ENCODE data around the gene CRYBB2.
"Not testable (repeated sequence)": the region's sequence is repeated elsewhere in the genome, so short reads cannot be mapped to it uniquely, and the experiment has no call there.

CRYBB2 gene, protein sequence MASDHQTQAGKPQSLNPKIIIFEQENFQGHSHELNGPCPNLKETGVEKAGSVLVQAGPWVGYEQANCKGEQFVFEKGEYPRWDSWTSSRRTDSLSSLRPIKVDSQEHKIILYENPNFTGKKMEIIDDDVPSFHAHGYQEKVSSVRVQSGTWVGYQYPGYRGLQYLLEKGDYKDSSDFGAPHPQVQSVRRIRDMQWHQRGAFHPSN

DNA sequence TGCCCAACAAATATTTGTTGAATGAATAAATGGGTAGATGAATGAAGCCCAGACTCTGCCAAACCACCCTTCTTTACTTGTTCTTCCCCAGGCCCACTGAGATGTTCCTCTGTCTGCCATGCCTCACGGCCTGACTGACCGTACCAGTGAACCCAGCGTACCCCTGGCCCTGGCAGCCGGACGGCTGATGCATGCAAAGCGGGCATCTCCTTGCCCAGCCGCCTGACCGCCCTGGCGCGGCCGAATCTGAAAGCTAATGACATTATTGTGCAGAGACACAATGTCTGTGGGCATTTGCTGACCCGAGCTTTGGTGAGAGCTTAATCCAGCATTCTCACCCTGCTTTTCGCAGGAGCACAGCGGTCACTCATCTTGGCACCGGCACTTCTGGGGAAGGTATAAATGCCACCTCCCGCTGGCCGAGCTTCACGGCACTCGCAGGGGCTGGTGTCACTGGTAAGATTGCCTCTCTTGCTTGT is at the start of gene CRYBB2:
CRYBB2 (plus strand) TSS at position 429 of the 479 bp plus-strand sequence. CDS start 1,791 bp downstream, outside the sequence.
- no peak for DNase-seq

DNA sequence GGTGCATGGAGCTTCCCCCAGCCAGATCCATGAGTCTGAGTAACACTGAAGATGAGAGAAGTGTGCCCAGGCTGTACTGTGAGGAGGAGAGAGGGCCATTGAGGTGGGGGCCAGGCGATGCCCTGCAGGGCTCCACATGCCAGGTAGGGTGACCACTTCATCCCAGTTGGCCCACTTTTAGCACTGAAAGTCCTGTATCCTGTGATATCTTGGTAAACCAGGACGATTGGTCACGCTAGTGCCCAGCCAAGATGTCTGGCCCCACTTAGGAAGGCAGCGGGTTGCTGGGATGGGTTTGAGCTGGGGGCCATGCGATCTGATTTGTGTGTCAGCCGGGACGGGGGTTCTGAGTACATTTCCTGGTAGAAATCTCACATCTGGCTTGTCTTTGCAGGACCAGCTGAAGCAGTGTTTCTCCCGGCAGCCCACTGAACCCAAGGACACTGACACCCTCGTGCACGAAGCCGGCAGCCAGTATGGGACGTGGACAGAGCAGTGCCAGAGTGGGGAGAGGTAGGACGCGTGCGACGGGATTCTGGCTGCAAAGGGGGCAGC is 48.9 kb upstream of the CRYBB2 start:
- DNase-seq, result no peak

DNA sequence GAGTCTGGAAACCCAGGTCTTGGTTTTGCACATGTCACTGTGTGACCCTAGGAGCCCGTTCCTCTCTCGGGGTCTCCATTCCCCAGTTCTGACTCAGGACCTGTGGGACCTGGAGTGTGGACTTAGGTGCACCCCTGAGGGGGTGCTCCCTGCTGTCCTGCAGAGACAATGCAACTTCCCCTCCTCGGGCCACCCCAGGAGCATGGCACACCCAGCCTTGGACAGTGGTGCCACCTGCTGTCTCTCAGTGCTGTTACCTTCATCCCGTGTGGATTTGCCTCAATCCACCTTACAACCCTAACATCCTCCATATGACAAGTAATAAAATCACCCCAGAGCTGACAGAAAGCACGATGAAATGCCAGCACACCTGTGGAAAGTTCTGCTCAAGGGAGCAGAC is 47.3 kb upstream of the CRYBB2 start:
- peak; percentile 6 to 10 for DNase-seq

DNA sequence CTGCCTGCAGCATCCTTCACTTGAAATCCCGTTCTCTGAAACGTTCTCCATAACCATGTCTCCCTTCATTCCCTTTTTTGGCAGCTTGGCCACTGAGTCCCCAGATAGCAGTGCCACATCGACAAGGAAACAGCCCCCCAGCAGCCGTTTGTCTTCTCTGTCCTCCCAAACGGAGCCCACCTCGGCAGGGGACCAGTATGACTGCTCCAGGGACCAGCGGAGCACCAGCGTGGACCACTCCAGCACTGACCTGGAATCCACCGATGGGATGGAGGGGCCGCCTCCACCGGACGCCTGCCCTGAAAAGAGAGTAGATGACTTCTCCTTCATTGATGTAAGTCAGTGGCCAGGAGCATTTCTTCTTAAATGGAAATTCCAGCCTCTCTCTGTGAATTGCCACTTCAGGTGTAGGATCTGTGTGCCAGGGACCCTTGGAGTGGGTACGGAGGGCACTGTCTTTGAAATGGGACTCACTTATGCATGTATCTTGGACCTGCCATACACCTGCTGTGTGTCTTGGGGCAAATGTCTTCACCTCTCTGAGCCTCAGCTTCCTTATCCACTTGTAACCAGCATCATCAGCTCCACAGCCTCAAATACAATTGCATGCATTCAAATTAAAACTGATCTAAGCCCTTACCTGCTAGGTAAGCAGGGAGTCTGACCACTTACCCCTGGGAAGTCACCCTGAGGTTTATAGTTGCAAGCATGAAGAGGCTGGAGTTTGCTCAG is 45.1 kb upstream of the CRYBB2 start:
- no peak for DNase-seq

DNA sequence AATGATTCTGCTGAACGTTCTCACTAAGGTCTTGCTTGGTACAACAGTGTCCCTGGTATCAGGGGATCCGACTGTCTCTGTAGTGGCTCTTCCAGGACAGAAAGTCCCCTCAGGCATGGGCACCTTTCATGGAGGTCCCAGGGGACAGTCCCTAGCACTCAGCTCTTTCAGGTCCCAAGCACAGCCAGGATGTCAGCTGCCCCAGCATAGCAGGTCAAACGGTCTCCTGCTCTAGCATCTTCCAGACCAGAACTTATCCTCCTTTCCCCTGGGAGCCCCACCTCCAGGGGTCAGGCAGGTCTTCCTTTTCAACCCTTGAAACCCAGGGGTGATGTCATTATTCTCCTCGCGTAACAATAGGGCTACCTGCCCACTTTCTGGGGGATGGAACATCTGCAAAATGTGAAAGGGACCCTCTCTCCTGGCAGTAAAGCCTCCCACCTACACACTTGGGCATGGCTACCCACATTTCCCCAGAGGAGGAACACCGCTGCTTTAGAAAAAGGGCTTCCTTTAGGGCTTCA is 44.5 kb upstream of the CRYBB2 start:
- no peak for DNase-seq

DNA sequence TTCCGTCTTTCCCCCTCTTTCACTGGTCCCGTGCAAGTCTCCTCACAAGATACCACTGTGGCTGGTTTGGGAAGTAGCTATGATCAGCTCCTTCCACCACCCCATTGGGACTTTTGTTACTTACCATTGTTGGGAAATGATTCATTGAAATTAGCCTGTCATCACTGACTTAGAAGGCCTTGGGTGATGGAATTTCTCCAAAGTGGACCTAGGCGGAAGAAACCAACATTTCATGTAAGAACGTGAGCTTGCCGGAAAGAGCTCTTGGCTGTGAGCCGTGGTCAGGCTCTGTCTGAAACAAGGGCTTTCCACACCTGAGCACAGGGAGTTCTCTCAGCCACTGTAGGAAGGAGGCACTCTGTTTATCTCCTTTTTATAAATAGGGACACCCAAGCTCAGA is 43.3 kb upstream of the CRYBB2 start:
- no peak for DNase-seq

DNA sequence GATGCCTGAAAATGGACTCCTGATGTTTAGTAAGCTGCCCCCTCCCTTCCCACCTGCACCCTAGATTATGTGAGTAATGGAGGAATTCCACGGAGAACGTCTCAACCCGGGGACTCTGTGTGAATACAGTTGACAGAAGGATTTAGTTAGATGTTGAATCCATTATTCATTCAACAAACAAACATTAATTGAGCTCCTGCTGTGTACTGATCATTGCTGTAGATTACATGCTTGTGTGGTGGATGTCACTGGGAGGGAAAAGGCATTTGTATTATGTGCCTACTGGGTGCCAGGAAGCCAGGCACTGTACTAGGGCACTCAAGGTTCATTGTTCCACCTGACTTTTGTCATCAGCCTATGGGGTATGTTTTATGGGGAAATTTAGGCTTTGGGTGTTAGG is 42.6 kb upstream of the CRYBB2 start:
- no peak for DNase-seq

DNA sequence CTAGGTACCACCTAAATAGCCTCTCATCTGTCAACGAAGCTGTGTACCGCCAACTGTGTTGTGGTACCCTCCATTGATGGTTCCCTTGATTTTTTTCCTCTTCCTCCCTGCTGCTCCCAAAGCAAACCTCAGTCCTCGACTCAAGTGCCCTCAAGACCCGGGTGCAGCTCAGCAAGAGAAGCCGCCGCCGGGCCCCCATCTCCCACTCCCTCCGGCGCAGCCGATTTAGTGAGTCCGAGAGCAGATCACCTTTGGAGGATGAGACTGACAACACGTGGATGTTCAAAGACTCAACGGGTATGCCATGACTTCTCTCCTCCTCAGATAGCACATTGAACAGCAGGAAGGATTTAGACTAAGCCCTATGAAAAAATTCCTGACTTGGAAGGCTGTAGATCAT is 42.2 kb upstream of the CRYBB2 start:
- no peak for DNase-seq

DNA sequence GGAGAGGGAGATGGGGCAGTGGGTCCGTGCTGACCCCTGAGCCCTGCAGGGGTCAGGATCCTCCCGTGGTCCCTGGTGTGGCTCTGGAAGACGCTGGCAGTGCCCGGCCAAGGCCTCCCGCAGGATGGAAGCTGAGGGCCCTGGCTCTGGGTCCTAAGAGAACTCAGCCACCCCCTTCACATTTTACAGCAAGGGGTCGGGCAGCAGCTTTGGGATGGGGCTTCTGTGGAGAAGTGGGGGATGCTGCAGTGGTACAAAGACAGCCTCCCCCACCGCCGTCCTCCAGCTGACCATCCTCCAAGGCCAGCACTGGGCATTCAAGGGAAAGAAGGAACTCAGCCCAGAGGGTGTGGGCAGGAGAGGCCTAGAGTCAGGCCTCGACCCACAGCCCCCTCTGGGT is 41.5 kb upstream of the CRYBB2 start:
- no peak for DNase-seq

DNA sequence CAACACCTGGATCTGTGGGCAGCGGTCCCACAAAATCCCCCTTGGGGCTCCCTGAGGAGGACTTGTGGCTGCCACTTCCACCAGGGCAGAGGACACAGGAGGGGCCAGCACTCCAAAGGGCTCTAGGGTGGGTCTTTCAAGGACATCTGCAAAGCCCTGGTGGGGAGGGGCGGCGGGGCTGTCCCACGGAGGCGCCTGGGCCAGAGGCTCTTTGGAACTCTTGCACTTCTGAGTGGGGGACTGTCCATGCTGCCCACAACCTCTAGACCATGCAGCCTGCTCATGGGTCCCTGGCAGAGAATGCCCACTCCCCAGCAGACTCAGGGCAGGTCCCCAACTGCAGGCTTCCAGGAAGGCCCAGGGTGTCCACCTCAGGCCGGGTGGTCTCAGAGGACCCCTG is 41.1 kb upstream of the CRYBB2 start:
- peak in 1 of 2 experiments; percentile 4 for DNase-seq

DNA sequence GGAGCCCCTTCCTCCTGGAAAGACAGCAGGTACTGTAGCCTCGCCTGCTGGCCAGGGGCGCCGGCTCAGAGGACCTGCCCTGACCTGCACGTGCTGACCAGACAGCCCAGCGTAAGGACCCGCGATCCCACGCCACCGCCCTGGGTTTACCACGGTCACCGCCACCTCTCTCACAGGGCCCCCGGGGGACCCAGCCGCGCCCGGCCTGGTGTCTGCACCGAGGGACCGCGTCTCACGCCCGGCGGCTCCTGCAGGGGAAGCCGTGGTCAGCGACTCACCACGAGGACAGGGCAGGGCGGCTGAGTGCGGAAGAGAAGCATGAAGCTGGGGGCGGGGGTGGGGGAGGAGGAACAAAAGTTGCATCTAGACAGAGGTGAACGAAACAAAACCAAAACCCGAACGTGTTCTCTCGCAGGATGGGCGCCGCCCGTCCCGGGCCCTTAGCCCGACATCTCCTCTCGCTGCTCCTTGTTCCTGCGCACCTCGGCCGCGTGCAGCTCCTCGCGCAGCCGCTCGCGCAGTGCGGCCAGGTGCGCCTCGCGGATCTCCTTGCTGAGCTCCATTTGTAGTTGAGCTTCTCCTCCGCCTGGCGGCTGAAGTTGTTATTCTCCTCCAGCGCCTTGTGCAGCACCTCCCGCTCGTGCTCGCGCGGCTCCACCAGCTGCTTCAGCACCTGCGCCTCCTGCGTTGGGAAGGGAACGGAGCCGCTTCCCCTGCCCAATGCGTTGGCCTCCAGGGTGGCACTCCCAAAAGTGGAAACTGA is 40.4 kb upstream of the CRYBB2 start:
- not testable (repeated sequence) for DNase-seq

DNA sequence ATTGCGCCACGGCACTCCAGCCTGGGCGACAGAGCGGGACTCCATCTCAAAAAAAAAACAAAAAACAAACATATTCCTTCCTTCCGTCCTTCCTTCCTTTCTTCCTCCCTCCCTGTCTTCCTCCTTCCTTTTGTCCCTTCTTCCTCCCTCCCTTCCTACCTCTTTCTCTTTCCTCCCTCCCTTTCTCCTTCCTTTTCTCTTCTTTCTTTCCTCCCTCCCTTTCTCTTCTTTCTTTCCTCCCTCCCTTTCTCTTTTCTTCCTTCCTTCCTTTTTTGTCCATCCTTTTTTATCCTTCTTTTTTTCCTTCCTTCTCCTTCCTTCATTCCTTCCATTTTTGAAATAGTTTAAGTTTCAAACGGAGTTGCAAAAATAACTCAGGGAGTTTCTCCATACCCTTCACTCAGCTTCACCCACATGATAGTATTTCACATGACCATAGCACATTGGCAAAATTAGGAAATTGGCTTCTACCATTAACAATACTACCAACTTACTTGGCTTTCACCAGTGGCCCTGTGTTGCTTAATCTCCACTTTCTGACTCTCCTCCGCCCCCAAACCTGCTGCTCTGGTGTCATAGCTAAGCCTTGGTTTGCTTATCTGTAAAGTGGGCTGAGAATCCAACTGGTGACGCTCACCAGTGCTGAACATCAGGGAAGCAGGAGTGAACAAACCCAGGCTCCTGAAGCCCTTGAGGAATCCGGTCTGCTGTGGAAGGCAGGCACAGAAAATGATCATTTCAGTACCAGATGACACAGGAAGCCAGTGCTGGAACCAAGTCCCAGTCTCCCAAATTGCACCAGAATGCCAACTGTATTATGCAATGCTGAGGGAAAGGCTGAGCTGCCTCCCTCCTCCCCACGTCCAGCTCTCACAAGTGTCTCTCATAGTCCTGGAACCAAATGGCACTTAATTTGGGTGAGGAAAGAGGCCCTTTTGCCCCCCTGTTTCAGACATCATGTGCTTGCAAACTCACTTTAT is 37.0 kb upstream of the CRYBB2 start:
- no peak for DNase-seq

DNA sequence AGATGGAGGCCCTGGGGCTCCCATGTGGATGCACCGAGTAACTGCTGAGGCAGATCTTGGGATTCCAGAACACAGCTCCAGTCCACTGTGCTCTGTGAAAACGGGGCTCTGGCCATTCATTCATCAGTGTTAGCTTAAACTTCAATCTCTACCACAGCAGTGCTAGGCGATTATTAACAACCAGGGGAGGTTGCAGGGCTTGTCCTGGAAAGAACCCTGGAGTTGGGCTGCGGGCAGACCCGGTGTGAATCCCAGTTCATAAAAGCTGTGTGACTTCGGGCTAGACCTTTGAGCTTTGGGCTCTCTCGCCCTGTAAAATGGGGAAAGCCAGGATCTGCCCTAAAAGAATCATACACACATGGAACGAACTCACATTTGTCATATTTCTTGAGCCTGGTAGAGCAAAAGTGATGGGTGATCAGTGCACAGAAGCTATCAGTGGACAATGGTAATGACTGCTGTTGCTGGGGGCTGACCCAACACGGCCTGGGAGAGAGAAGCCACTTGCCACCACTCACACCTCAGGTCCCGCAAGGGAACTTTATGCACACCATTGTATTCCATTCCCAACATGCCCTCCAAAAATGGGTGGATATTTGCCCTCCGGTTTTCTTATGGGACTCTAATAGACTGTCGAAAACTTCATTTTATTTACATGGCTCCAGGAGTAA is 35.4 kb upstream of the CRYBB2 start:
- no peak for DNase-seq

DNA sequence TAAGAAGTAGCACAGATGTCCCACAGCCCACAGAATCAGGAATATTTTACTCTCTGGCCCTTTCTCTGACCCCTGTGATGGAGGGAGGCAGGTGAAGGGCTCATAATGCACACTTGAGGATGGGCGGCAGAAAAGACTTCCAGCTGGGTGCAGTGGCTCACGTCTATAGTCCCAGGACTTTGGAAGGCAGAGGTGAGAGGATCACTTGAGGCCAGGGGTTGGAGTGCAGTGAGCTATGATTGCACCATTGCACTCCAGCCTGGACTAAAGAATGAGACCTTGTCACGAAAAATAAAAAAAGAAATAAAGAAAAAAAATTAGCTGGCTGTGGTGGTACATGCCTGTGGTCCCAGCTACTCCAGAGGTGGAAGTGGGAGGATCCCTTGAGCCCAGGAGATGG is 33.3 kb upstream of the CRYBB2 start:
- no peak for DNase-seq

DNA sequence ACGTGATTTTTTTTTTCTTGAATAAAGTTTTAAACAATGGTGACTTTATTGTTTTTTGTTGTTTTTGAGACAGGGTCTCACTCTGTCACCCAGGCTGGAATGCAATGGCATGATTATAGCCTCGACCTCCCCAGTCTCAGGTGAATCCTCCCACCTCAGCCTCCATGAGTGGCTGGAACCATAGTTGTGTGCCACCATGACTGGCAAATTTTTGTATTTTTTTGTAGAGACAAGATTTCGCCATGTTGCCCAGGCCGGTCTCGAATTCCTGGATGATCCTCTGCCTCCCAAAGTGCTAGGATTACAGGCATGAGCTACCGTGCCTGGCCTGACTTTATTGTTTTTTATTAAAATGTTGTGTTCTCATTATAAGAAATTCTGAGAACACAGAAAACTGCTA is 32.0 kb upstream of the CRYBB2 start:
- no peak for DNase-seq

DNA sequence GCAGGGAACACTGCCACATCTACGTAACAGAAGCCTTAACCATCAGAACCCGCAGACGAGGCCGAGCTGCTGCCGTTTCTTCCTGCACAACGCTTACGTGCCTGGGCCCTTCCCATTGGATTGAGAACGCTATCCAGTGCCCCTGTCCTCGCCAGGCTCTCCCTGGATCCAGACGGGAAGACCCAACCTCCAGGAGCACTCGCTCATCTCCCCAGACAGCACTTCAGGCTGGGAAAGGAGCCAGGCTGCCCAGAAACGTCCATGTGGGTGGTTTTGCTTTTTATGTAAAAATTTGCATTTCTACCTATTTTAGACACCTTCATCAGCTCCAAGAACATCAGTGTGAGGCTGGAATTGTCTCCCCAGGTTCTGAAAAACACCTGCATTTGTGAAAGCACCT is 27.0 kb upstream of the CRYBB2 start:
- no peak for DNase-seq

DNA sequence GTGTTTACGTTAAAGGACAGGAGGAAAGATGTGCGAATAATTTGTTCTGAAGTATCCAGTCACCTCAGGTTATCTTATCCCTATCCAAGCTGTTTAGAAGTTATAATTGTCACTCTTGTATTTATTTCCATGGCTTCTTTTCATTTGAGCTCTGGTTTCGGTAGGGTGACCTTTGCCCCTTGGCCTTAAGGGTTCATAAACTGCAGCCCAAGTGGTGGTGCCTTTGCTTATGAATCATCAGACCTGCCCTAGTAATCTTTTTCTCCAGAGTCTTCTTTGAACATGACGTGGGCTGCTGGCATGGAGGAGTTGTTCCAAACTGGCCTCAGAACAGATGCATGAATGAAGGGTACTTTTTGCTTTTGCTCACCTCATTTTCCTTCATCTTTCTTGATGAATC is 26.3 kb upstream of the CRYBB2 start:
- DNase-seq, result no peak

DNA sequence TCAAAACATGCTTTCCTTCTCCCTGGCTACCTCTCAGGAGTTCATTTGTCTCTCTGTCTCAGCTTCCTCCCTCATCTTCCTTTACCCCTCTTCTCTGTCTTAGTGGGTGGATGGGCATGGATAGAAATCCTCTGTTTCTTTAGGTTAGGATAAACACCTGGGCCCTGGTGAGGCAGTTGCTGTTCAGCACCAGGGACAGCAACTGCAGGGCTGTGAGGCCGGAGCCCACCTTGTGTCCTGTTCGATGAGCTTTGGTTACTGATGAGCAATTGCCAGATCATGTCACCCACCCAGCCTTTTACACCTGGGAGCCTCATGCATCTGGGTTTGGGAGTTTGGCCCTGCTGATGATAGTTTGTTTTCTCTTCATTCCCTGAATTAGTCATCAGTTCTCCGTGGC is 25.9 kb upstream of the CRYBB2 start:
- no peak for DNase-seq

DNA sequence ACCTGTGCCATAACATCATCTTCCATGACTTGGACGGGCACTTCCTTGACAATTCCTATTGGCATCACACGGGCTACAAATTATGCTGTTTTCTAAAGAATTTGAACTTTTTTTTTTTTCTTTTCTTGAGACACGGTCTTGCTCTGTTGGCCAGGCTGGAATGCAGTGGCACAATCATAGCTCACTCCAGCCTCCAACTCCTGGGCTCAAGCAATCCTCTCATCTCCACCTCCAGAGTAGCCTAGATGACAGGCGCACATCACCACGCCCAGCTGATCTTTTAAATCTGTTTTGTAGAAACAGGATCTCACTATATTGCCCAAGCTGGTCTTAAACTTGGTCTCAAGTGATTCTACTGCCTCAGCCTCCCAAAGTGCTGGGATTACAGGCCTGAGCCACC is 23.1 kb upstream of the CRYBB2 start:
- no peak for DNase-seq

DNA sequence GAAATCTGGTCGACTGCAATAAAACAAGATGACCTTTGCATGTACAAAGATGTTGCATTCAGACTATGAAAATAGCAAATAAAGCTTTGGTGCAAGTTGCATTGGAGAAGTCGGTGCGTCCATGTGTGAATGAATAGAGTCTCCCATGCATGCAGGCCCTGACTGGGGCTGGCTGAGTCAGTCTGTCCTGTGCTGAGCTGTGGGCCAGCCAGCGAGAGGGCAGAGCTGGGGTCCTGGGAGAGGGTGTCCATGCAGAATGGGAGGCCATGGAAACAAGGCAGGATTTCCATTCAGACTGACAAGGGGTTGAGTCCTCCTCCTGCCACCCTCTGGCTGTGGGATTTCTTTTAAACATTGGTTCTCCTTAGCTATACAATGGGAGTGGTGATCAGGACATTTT is 22.1 kb upstream of the CRYBB2 start:
- no peak for DNase-seq

DNA sequence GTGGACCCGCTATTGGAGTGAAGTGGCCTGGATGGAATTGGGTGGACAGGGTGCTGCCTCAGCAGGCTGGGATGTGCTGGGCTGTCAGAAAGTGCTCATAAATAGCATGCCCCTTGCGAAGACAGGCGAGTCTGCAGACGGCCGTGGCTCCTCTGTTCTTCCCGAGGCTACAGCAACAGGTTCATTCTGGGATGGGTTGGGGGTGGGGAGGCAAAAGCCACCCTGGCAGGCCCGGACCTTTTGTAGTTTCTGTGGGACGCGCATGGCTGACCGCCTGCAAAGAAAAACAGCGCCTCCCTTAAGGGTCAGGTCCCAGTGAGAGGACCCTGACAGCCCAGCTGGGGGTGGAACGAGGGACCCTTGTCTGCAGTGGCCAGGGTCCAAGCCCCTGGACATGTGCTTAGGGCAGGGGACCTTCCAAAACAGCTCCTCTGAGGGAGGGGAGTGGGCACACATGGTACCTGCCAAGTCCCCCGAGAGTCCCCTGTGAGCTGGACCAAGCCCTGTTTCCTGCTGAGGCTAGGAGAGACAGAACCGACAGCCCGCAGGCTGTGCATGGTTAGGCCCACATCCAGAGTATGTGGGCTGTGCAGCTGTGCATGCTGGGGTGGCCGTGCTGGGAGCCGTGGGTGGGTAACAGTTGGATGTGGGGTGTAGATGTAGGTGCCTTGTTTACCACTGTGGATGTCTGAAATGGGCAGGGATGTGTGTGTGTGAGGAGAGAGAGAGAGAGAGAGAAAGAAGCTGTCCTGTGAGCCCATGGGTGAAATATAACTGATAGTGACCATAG is 19.5 kb upstream of the CRYBB2 start, which contains the start of gene CRYBB3:
CRYBB3 (plus strand) TSS at position 128 of the 790 bp plus-strand sequence. CDS start 1,539 bp downstream, outside the sequence.
- no peak for DNase-seq

Measured in stimulated activated CD4-positive, alpha-beta T cell treated with anti-CD3 and anti-CD28 coated beads, Interleukin-4, amount 100 ng/mL, for 4 hours (primary cell).